H1 (cell line): ENCODE measurements around the gene FBN1. TPM values are rescaled to one million over a fixed set of nuclear protein-coding genes. Genes with fewer than 3 reads are reported as not detected.

Experiments used
- CTCF ChIA-PET: fragments of 300-600 bp; sonication (Branson Sonifier 250); formaldehyde crosslinking; loops from one replicate; lab custom pipeline; 2021; ENCODE audit not compliant: partially characterized antibody; lab: Charles Lee
- POLR2A ChIA-PET: fragments of 300-600 bp; sonication (Branson Sonifier 250); formaldehyde crosslinking; loops from one replicate; lab custom pipeline; 2021; ENCODE audit warnings: inconsistent platforms; ENCODE audit not compliant: partially characterized antibody; lab: Charles Lee
- DNase-seq, 2 experiments: peaks; one replicate each; pipeline versions ENCODE4 v3.0.0 to v3.0.0-alpha.2; 2010 to 2022; ENCODE audit warnings: low spot score in 2 of 2, low read depth in 1 of 2, mixed read lengths in 1 of 2
- FAIRE-seq: peaks from 2 replicates; lab custom pipeline; 2011; peaks lifted over from hg19 to GRCh38; lab: Jason Lieb, UNC
- H2AFZ ChIP-seq: 2 replicates; pipeline ENCODE4 v1.8.1; 2012; ENCODE audit warnings: low read length, inconsistent platforms
- H2AK5ac ChIP-seq: 2 replicates; pipeline ENCODE4 v1.6.1; 2013; ENCODE audit warnings: low read depth, low read length
- H2BK120ac ChIP-seq: replicated peaks from 2 replicates; pipeline ENCODE3; 2013; ENCODE audit warnings: low read depth, low read length, inconsistent platforms
- H2BK12ac ChIP-seq: 2 replicates; pipeline ENCODE4 v1.6.1; 2013; ENCODE audit warnings: low read depth, low read length
- H2BK15ac ChIP-seq: 2 replicates; pipeline ENCODE4 v1.6.1; 2013; ENCODE audit warnings: low read length
- H2BK20ac ChIP-seq: 2 replicates; pipeline ENCODE4 v1.6.1; 2013; ENCODE audit warnings: low read length
- H2BK5ac ChIP-seq: 2 replicates; pipeline ENCODE4 v1.6.1; 2013; ENCODE audit warnings: low read depth, low read length
- H3K14ac ChIP-seq: 2 replicates; pipeline ENCODE4 v1.6.1; 2013; ENCODE audit warnings: inconsistent platforms; ENCODE audit not compliant: insufficient read length
- H3K18ac ChIP-seq: 2 replicates; pipeline ENCODE4 v1.6.1; 2013; ENCODE audit warnings: low read length; ENCODE audit errors: extremely low read depth
- H3K23ac ChIP-seq: 2 replicates; pipeline ENCODE4 v1.6.1; 2013; ENCODE audit warnings: inconsistent platforms; ENCODE audit not compliant: insufficient read length
- H3K23me2 ChIP-seq: 2 replicates; pipeline ENCODE4 v1.6.1; 2013; ENCODE audit warnings: low read depth, low read length
- H3K27ac ChIP-seq: 2 replicates; pipeline ENCODE4 v1.6.1; 2011; ENCODE audit warnings: low read depth, low read length, inconsistent platforms
- H3K27me3 ChIP-seq, 4 experiments: replicated peaks in 1 of 4; 1 replicate in 1 of 4; 2 replicates in 3 of 4; pipeline versions ENCODE4 v1.6.1 to v1.8.1; 2011 to 2013; ENCODE audit warnings: low read length in 3 of 4, mild to moderate bottlenecking in 3 of 4, inconsistent platforms in 2 of 4, mixed read lengths in 2 of 4, moderate library complexity in 1 of 4; ENCODE audit not compliant: control insufficient read depth in 3 of 4, insufficient read depth in 3 of 4; ENCODE audit errors: extremely low read depth in 1 of 4
- H3K36me3 ChIP-seq, 4 experiments: 2 replicates each; pipeline versions ENCODE4 v1.6.1 to v1.8.1; 2011 to 2013; ENCODE audit warnings: mild to moderate bottlenecking in 4 of 4, low read length in 3 of 4, moderate library complexity in 2 of 4, control low read depth in 1 of 4, inconsistent platforms in 1 of 4; ENCODE audit not compliant: insufficient read depth in 4 of 4, control insufficient read depth in 2 of 4
- H3K4ac ChIP-seq: replicated peaks from 2 replicates; pipeline ENCODE3; 2013; ENCODE audit warnings: low read length, low read depth, mixed read lengths, inconsistent platforms; ENCODE audit not compliant: insufficient read length
- H3K4me1 ChIP-seq, 4 experiments: replicated peaks in 1 of 4; 1 replicate in 1 of 4; 2 replicates in 3 of 4; pipeline versions ENCODE4 v1.6.1 to v1.8.1; 2011 to 2013; ENCODE audit warnings: low read length in 3 of 4, inconsistent platforms in 2 of 4, mixed read lengths in 1 of 4; ENCODE audit not compliant: insufficient read depth in 4 of 4, control insufficient read depth in 3 of 4
- H3K4me2 ChIP-seq, 2 experiments: 2 replicates each; pipeline versions ENCODE4 v1.6.1 to v1.8.1; 2011 to 2013; ENCODE audit warnings: low read depth in 2 of 2, low read length in 2 of 2, control low read depth in 1 of 2, inconsistent platforms in 1 of 2, mild to moderate bottlenecking in 1 of 2; ENCODE audit not compliant: insufficient read depth in 1 of 2
- H3K4me3 ChIP-seq, 4 experiments: fragments of 200-600, 300-600 bp in 1 of 4; sonication (generic), shearing (Covaris generic), sonication (Bioruptor Twin) in 1 of 4; 2 replicates each; pipeline versions ENCODE4 v1.5.1 to v1.8.1; 2011 to 2016; ENCODE audit warnings: low read length in 4 of 4, low read depth in 3 of 4, control low read depth in 2 of 4, inconsistent platforms in 2 of 4, mild to moderate bottlenecking in 2 of 4, mixed read lengths in 1 of 4, moderate library complexity in 1 of 4; ENCODE audit not compliant: insufficient read depth in 2 of 4; ENCODE audit errors: extremely low read depth in 1 of 4
- H3K56ac ChIP-seq: replicated peaks from 2 replicates; pipeline ENCODE3; 2013; ENCODE audit warnings: low read depth, mild to moderate bottlenecking, mixed read lengths, low read length, inconsistent platforms; ENCODE audit not compliant: insufficient read length
- H3K79me1 ChIP-seq: 2 replicates; pipeline ENCODE4 v1.6.1; 2013; ENCODE audit warnings: low read depth, low read length, control low read depth
- H3K79me2 ChIP-seq, 2 experiments: 2 replicates each; pipeline versions ENCODE4 v1.6.1 to v1.8.1; 2012 to 2013; ENCODE audit warnings: low read length in 2 of 2, mild to moderate bottlenecking in 2 of 2, inconsistent platforms in 1 of 2; ENCODE audit not compliant: insufficient read depth in 2 of 2, control insufficient read depth in 1 of 2
- H3K9ac ChIP-seq, 4 experiments: replicated peaks in 1 of 4; 1 replicate in 1 of 4; 2 replicates in 3 of 4; pipeline versions ENCODE4 v1.6.1 to v1.8.1; 2011 to 2013; ENCODE audit warnings: low read depth in 3 of 4, low read length in 3 of 4, control low read depth in 2 of 4, mild to moderate bottlenecking in 2 of 4, moderate library complexity in 2 of 4, inconsistent platforms in 1 of 4; ENCODE audit errors: extremely low read depth in 1 of 4
- H3K9me3 ChIP-seq, 2 experiments: 2 replicates each; pipeline versions ENCODE4 v1.6.1 to v1.8.1; 2012 to 2013; ENCODE audit warnings: mild to moderate bottlenecking in 2 of 2, moderate library complexity in 2 of 2, control low read depth in 1 of 2, inconsistent platforms in 1 of 2, low read depth in 1 of 2, low read length in 1 of 2, mixed read lengths in 1 of 2; ENCODE audit not compliant: insufficient read depth in 2 of 2
- H4K20me1 ChIP-seq, 2 experiments: replicated peaks in 1 of 2; 2 replicates each; pipeline versions ENCODE3 to v1.8.1; 2011 to 2013; ENCODE audit warnings: inconsistent platforms in 2 of 2, low read length in 2 of 2, mild to moderate bottlenecking in 1 of 2; ENCODE audit not compliant: insufficient read depth in 2 of 2, control insufficient read depth in 1 of 2
- H4K5ac ChIP-seq: 2 replicates; pipeline ENCODE4 v1.6.1; 2013; ENCODE audit warnings: low read length, low read depth, mixed read lengths, inconsistent platforms; ENCODE audit not compliant: insufficient read length
- H4K8ac ChIP-seq: 2 replicates; pipeline ENCODE4 v1.8.0; 2013; ENCODE audit warnings: mild to moderate bottlenecking, moderate library complexity, low read length, inconsistent platforms; ENCODE audit not compliant: insufficient read depth; ENCODE audit errors: extremely low read depth
- H4K91ac ChIP-seq: replicated peaks from 2 replicates; pipeline ENCODE3; 2013; ENCODE audit warnings: low read length, mixed read lengths, inconsistent platforms; ENCODE audit not compliant: insufficient read length
- BCL11A ChIP-seq, 2 experiments: IDR thresholded peaks; one replicate each; pipeline ENCODE4 v1.6.1; 2011; ENCODE audit warnings: low read depth in 2 of 2, low read length in 2 of 2, mild to moderate bottlenecking in 2 of 2
- EZH2 ChIP-seq: fragments of 200-600 bp; sonication (generic); IDR thresholded peaks from 2 replicates; pipeline ENCODE4 v1.7.1; 2012; ENCODE audit warnings: low read depth, mild to moderate bottlenecking, moderate library complexity, low read length, inconsistent platforms; ENCODE audit not compliant: severe bottlenecking
- HDAC6 ChIP-seq: IDR thresholded peaks from one replicate; pipeline ENCODE4 v1.7.1; 2012; ENCODE audit warnings: low read depth, mild to moderate bottlenecking, inconsistent platforms, low read length, moderate library complexity
- JUN ChIP-seq: IDR thresholded peaks from 2 replicates; pipeline ENCODE4 v1.6.1; 2011; ENCODE audit warnings: low read depth, mild to moderate bottlenecking, improper control_type of control experiment, low read length
- PHF8 ChIP-seq: fragments of 200-600 bp; sonication (generic); conservative IDR thresholded peaks from 2 replicates; pipeline ENCODE4 v1.7.1; 2012; ENCODE audit warnings: low read depth, mild to moderate bottlenecking, inconsistent platforms, low read length, moderate library complexity
- RNF2 ChIP-seq: fragments of 200-900, 300-1000 bp; sonication (generic); IDR thresholded peaks from 2 replicates; pipeline ENCODE4 v1.7.1; 2016; ENCODE audit warnings: borderline replicate concordance, low read depth, mild to moderate bottlenecking, antibody characterized with exemption, low read length; ENCODE audit not compliant: poor library complexity, severe bottlenecking; ENCODE audit errors: missing control alignments
- RXRA ChIP-seq: IDR thresholded peaks from 2 replicates; pipeline ENCODE4 v1.6.1; 2011; ENCODE audit warnings: low read depth, mild to moderate bottlenecking, low read length, moderate library complexity; ENCODE audit not compliant: insufficient read depth
- WGBS, 2 experiments: shearing (Covaris generic) in 1 of 2; methylation state at CpG; one replicate each; pipeline versions ENCODE4 v1.1.6 to v1.1.7; 2013 to 2015; ENCODE audit warnings: low lambda C conversion rate in 2 of 2, mixed read lengths in 2 of 2, inconsistent platforms in 1 of 2, low coverage in 1 of 2, missing lambda C conversion rate in 1 of 2; ENCODE audit not compliant: insufficient replicate concordance in 2 of 2, insufficient coverage in 1 of 2, insufficient read length in 1 of 2; ENCODE audit errors: extremely low coverage in 1 of 2, missing lambda C conversion rate in 1 of 2; 5-methylcytosine and 5-hydroxymethylcytosine counted together
- polyA plus RNA-seq, 7 experiments: library from polyadenylated mRNA; depleted of rRNA in 3 of 7; stranded (reverse) in 5 of 7; unstranded in 2 of 7; fragments of >200 nt in 5 of 7; fragments of 200-250 nt in 2 of 7; gene quantifications; 1 replicate in 5 of 7; 2 replicates in 1 of 7; 4 replicates in 1 of 7; pipeline versions ENCODE4 v1.2.1 to v1.2.3, GENCODE V29; 2011 to 2013; ENCODE audit warnings: missing spikeins in 2 of 7, mixed read lengths in 2 of 7
- total RNA-seq: library from RNA; stranded (reverse); fragmentation: NEBNext Ultra II Directional; extraction: Animal tissue kit (Norgen Biotek cat#: 25700); gene quantifications from 2 replicates; pipeline ENCODE4 v1.2.1, GENCODE V29; 2021

The FBN1 gene
- total and polyA plus RNA-seq, 2 of the 8 experiments (the other 6 are each of a cell fraction or from before 2014, with no cell fraction given): 3.0 to 4.0 TPM

GRCh38 chr15:48596841-48597240 is 48.7 kb downstream of the FBN1 start:
- Histone ChIP-seq H3K18ac (no peak overlapping the region), H4K91ac (no peak overlapping the region), H4K8ac (no peak overlapping the region), H3K4ac (no peak overlapping the region), H3K36me3 (no peaks in the 10 kb centered on the region), H2BK12ac (no peak overlapping the region), H3K23ac (no peak overlapping the region), H3K9me3 (no peaks in the 10 kb centered on the region), H3K4me3 (no peak overlapping the region), H3K4me2 (no peak overlapping the region), H2BK5ac (no peak overlapping the region), H2BK15ac (no peak overlapping the region), H3K14ac (no peak overlapping the region), H2AK5ac (no peak overlapping the region), H3K56ac (no peak overlapping the region), H3K79me1 (no peaks in the 10 kb centered on the region), H4K5ac (no peak overlapping the region), H3K27ac (no peak overlapping the region), H2AFZ (no peak overlapping the region), H3K9ac (no peak overlapping the region), H3K23me2 (no peaks in the 10 kb centered on the region), H2BK20ac (no peak overlapping the region), H2BK120ac (no peak overlapping the region), H3K79me2 (no peaks in the 10 kb centered on the region), H4K20me1 (no peaks in the 10 kb centered on the region), H3K27me3 (no peaks in the 10 kb centered on the region), H3K4me1 (no peaks in the 10 kb centered on the region)
- DNase-seq (no peak), FAIRE-seq (no peak)
- 95% methylated on average over 4 of the region's 4 CpGs; no CpG with 5 or more reads in 1 of the 2 experiments for WGBS, 2 experiments
- CTCF ChIA-PET: no interaction called here
- POLR2A ChIA-PET: no interaction called here
- TF ChIP-seq BCL11A (IDR thresholded peaks at IDR 0.05; ENCODE audit: low read depth in 2 of 2, low read length in 2 of 2) (no peak), RXRA (no peak), EZH2 (no peak), HDAC6 (no peak), JUN (no peak), RNF2 (no peak), PHF8 (no peak)
